NAMALWA (cell line): ENCODE data around the gene TNFAIP8.
A peak's percentile ranks its signal among the peaks of the same experiment; 100 is the strongest.

Experiments used
- DNase-seq: peaks from one replicate; pipeline ENCODE4 v3.0.0-alpha.2; 2015; ENCODE audit warnings: low spot score

The TNFAIP8 gene

DNA sequence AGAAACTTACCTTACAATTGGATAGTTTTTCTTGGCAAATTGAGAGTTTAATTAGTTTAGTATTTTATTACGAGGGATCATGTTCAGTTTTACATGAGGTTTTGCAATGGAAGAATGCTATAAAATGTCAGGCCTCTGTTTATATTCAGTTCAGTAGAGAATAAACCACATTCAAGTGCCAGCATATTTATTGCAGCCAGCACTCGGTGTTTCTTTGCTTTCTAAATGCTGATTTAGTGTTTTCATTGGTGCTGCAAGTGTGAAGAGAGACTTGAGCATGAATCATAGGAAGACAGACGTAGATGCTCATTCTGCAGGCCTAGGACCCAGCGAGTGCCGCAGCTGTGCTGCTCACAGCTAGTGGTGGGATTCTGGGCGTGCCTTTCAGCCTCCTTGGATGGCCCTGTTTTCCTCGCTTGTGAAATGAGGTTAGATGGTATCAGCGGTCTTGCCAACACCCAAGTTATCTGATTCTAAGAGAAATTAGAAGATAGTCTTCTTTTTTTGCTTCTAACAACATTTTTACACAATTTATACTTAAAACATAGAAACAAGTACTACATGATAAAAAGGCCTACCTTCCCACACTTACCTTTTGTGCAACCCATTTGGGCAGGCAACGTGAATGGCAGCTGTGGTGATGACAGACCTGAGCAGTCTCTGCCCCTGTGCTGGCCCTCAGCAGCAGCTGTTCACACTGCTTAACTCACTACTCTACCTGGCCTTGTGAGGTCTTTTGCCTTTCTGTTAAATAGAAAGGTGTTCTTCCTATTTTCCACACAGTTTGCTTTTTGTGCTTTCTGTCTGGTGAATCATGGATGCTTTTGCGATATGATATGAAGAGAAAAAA lies 26.8 kb upstream of the TNFAIP8 start:
- no peak for DNase-seq

DNA sequence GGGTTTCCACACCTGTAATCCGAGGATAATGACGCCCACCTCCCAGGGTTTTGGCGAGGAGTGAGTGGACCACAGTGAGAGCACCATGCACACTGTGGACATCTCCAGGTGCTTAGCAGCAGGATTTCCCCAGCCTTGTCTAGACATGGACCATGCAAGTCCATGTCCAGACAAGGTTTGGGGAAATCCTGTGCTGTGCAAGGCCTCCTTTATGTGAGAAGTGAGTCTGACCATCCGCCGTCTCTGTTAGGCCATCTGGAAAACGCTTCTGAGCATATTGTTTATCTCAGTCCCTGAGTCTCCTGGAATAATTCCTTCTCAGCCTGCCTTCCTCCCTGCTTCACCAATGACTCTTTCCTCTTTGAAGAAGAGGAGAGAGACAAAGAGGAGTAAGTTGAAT lies 26.2 kb upstream of the TNFAIP8 start:
- DNase-seq, result no peak

DNA sequence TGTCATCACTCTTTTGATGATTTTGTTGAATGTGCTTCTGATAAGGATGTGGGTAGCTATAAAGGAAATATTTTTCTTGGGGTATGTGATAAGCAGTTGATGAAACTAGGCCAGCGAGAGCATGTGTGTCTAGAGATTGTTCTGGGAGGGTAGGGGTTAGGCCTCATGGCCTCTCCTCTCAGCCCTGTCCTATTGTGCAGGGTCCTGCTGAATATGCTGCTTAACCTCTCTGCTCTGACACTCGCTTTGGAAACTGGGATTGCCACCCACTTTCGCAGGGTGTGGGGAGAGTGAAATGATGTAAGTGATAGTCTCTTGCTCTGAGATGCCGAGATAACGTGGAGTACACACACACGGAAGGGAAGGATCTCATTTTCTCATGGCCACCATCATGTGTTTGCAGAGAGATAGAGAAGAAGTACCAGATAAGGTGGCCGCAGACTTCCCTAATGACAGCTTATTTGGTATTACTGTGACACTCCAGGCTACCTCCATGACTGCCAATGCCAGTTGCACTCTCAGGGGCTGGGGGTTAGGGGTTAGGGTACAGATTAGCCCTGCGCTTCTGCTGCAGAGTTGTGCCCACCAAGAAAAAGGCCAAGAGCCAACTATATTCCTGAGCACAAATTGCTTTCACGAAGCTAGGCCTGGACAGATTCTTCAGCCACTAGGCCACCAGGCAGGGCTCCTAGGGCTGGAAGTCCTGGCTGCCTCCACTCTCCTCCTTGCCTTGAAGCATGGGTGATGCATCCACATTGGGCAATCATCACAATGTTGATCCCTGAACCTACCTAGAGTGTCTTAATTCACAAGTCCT lies 25.2 kb upstream of the TNFAIP8 start:
- no peak for DNase-seq

GRCh38 chr5:119331566-119332095 lies 24.2 kb upstream of the TNFAIP8 start:
- no peak for DNase-seq

DNA sequence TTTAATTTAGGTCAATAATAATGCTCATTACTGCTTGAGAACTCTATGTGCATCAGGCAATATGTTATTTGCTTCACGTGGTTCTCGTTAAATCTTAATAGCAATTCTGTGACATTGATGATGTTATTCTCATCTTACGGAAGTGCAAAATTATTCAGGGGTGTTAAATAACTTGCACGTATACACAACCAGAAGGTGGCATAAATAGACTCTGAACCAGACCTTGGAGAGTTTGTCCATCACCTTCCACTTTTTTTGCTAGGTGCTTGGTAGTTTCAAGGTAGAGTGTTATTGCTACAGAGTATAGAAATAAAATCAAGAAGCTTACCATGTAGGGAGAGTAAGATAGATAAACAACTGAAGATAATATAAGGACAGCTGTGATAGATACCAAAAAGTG lies 23.6 kb upstream of the TNFAIP8 start:
- DNase-seq, result peak; percentile 36

DNA sequence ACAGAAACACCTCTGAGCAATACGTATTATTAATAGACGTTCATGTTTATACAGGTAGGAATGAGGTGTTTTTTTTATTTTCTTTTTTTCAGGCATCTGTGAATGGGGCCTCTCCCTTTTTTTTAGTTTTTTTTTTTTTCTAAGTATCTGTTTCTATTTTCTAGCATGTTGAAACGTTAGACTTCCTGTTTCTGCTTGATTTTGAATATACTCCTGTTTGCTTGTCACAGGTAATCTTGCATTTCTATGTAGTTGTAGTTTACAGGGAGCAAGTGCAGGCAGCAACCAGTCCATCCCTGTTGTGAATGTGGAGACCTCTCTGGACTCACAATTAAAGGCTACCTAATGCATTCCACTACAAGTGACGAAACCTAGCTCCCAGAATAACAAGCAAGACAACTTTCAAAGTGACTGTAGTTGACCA lies 22.8 kb upstream of the TNFAIP8 start:
- DNase-seq, result peak; percentile 48

DNA sequence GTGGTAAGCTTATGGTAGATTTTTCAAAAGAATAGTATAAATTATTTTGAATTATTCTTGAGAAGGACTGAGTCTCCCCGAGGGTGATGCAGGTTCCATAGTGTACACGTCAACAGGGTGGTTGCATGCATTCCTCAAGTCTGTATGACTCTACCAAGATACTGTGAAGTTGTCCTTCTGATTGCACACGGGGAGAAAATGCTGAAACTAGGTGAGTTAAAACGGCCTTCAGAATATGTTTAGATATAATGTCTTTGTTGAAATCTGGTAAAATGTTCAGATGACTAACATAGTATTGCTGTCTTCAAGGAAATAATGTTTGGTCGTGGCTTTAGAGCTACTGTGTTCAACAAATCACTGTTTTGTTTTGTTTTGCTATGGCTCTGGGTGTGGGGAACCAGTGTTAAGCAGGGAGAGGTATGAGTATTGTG lies 22.4 kb upstream of the TNFAIP8 start:
- peak; percentile 57 for DNase-seq

- DNase-seq, result no peak
Observed at GRCh38 chr5:119335261-119335677, 20.6 kb upstream of the TNFAIP8 start.

- peak; percentile 78 for DNase-seq
Observed at GRCh38 chr5:119336262-119336661, 19.6 kb upstream of the TNFAIP8 start.

GRCh38 chr5:119336845-119337580 lies 18.8 kb upstream of the TNFAIP8 start:
- DNase-seq, result peak; percentile 65

GRCh38 chr5:119338326-119338946 lies 17.4 kb upstream of the TNFAIP8 start:
- DNase-seq, result peak; percentile 42

- no peak for DNase-seq
Observed at GRCh38 chr5:119339344-119339743, 16.5 kb upstream of the TNFAIP8 start.

- DNase-seq, result peak; percentile 57
Observed at GRCh38 chr5:119339965-119340364, 15.9 kb upstream of the TNFAIP8 start.

DNA sequence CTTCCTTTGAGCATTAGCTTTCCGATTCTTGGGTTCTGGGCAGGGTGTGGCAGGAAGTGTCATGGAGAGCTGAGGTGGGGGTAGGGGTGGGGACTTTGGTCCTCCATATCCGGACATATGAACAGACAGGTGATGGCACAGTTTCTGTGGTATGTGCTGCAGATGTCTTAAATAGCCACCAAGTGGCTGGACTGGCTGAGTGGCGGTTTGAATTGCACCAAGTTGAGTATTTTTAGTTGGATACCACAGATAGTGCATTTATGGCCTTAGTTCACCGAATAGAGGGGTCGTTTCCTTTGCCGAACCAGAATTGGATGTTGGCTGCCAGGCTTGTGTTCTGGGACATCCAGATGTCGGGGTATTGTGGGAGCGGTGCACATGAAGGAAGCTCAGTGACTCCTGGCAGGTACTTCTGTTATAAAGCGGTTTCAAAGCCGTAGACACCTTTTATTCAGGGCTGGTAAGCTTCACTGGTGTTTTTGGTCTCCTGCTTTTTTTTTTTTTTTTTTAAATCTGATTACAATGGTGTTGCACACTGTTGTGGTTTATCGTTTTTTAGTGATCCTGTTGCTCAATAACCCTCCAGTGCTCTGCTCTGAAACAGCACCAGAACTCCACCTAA lies 15.1 kb upstream of the TNFAIP8 start:
- peak; percentile 87 for DNase-seq

DNA sequence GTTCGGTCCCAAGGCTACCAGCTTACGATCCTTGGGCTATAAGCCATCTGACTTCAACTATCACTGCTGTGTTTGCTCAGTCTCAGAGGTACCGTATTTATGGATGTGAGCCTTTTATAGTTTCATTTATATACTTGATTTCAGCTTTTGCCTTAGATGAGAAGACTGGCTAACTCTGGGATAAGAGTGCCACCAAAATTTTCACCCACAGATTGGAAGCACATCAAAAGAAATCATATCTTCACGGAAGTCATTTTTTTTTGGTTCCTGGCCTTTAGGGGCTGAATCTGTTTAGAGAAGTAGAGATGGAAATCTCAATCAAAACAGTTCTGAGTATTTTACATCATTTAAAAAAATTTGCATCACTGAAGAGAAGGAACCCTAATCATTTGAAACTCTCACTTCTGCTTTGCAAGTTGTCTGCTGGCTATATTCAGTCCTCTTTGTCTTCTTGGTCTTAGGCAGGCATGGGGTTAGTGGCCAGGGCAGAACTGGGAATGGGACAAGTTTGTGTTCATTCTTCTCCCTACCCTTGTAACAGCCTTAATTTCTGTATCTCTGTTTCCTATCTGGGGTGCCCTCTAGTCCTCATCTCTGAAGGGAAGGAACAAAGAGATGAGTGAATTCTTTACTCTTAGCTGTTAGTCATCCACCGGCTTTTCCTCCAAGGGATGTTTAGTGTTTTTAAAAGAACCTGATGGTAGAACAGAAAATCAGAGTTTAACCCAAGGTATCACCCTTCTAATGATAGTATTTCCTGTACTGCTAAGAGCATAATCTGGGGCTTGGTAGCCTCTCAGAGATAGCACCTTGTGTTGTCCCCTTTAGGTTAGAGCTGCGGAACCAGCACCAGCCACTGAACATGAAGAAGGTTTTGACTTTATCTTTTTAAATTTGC lies 14.1 kb upstream of the TNFAIP8 start:
- DNase-seq, result peak; percentile 90

DNA sequence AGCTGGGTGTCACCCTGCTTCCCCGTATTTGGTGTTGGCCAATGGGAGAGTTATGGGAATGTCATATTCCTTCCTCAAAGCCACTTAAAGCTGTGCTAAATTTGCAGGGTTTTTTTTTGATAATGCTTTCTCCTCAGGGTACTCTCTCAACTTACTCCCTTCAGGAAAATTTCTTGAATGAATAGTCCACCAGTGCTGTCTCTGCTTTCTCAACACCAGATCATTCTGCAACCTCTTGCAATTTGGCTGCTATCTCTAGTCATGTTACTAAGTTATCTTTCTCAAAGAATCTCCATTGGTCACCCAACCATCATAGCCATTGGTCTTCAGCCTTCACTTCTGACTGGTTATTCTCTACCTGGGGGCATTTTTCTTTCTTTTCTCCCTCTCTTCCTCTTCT lies 13.4 kb upstream of the TNFAIP8 start:
- no peak for DNase-seq

GRCh38 chr5:119343052-119343451 lies 12.8 kb upstream of the TNFAIP8 start:
- no peak for DNase-seq

DNA sequence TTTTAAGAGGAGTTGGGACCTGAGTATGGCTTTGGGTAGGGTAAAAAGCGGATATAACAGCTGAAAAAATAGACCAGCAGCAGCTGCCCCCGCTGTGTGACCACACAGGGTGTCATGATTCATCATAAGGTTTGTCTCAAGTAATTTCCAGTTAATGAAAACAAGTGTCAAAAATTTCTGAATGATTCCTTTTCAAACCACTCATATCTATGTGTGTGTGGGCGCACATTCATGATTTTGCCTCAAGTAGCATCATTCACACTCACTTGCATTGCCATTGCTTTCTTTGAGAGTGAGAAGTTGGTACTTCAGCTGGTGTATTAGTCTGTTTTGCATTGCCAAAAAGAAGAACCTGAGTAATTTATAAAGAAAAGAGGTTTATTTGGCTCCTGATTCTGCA lies 12.1 kb upstream of the TNFAIP8 start:
- DNase-seq, result peak; percentile 44

- DNase-seq, result no peak
Observed at GRCh38 chr5:119344231-119344630, 11.6 kb upstream of the TNFAIP8 start.

- no peak for DNase-seq
Observed at GRCh38 chr5:119345861-119346260, 10.0 kb upstream of the TNFAIP8 start.
